GM21619 (cell line): ENCODE measurements around the gene FMNL3.

Experiments
- ATAC-seq: cut with Tn5 transposase; IDR thresholded peaks from one replicate; pipeline ENCODE4 v1.9.1; 2021; ENCODE audit not compliant: unreplicated experiment

Gene FMNL3

DNA sequence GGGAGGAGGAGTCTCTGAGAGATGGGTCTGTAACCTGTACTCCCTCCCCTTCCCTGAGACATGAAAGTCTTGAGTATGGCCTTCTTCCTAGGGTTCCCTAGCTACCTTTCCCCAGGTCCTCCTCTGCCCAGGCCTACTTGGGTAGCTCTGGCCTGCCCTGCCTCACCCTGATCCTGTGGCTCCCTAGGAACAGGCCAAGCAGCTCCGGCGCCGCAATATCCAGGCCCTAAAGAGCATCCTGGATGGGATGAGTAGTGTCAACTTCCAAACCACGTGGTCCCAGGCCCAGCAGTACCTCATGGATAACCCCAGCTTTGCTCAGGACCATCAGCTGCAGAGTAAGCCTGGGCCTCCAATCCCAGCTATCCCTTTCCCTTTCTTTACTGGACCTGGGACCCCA is 71.5 kb downstream of the FMNL3 start:
- ATAC-seq, result no peak

DNA sequence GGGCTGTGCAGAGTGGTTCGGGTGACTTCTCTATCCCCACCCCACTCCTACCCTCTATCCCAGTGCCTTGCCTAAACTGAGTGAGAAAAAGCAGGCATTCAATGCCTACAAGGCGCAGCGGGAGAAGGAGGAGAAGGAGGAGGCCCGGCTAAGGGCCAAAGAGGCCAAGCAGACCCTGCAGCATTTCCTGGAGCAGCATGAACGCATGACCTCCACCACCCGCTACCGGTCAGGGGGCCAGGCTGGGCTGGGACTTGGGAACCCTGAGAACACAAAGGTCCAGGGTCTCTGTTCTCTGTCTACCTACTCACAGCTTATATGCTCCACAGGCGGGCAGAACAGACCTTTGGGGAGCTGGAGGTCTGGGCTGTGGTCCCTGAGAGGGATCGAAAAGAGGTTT is 72.2 kb downstream of the FMNL3 start:
- no peak for ATAC-seq

DNA sequence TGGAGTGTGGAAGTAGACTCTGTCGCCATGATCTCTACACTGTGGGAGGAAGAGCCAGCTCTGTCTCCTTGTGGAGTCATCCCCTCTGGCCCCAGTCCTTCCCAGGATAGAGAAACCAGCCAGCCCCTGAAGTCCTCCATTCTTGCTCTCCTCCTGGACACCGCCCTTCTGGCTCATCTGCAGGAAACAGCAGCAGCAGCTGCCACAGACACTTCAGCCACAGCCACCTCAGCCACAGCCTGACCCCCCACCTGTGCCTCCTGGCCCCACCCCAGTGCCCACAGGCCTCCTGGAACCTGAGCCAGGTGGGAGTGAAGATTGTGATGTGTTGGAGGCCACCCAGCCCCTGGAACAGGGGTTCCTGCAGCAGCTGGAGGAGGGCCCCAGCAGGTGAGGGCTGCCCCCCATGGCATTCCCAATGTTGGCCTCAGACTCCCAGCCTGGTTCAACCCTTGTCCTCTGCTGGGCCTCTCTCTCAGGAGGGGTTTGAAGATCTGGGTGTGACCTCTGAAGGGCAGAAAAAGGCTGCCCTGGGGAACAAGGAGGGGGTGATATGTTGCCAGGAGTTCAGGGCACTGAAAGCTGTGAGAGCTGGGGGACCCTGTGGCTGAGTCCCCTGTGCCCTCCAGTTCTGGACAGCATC is 73.4 kb downstream of the FMNL3 start:
- no peak for ATAC-seq

DNA sequence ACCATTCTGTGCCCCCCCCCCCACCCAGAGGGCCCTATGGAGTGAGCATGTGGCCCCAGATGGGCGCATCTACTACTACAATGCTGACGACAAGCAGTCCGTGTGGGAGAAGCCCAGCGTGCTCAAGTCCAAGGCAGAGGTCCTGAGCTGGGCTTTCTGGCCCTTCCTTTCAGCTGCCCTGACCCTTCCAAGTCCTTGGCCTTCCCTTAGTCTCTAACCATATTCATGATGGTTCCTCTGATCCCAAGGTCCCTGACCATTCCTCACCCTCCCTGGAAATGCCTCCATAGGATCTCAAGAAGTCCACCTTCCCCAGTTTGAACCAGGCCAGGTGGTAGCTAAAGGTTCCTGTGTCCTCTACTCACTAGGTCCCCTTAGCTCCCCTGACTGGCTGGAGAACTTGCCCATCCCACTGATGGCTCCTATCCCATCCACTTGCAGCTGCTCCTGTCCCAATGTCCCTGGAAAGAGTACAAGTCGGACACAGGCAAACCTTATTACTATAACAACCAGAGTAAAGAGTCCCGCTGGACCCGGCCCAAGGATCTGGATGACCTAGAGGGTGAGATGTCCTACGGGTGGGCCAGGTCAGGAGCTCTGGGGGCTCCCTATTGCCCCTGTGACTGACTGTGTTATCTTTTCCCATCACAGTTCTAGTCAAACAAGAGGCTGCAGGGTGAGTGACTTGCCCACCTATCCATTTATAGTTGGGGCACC is 74.1 kb downstream of the FMNL3 start:
- no peak for ATAC-seq

DNA sequence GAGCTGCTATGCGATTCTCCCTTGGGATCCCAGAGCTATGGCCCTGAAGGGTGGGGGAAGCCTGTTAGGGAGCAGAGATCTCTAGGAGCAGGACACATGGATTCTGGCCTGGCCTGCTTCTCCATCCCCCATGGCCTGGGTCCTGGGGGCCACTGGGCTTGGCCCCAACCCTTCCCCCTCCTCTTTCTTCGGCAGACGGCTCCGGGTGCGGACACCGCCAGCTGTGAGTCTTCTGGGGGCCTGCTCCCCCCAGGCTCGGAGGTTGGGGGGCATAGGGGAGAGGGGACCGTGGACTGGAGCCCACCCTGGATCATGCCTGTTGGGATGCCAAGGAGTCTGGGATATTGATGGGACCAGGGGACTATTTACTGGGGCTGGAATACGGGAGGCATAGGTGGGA is 74.8 kb downstream of the FMNL3 start:
- no peak for ATAC-seq

DNA sequence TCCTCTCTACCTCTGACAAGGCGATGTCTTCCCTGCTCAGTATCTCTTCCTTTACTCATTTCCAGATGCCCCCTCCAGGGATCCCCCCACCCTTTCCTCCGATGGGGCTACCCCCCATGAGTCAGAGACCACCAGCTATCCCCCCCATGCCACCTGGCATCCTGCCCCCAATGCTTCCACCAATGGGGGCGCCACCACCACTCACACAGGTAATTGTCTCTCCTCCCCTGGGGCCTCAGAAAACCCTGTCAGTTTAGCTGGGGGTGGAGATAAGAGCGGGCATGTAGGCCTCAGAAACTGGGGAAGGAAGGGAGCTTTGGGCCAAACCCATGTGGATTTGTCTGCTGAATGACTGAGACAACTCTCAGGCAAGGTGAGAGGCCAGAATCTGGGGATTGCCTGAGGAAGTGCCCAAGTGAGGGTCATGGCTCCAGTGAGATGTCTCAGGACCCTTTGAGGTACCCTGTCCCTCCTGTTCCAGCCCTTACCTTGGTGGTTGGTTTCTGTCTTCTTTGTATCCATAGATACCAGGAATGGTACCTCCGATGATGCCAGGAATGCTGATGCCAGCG is 75.8 kb downstream of the FMNL3 start:
- ATAC-seq, result no peak

DNA sequence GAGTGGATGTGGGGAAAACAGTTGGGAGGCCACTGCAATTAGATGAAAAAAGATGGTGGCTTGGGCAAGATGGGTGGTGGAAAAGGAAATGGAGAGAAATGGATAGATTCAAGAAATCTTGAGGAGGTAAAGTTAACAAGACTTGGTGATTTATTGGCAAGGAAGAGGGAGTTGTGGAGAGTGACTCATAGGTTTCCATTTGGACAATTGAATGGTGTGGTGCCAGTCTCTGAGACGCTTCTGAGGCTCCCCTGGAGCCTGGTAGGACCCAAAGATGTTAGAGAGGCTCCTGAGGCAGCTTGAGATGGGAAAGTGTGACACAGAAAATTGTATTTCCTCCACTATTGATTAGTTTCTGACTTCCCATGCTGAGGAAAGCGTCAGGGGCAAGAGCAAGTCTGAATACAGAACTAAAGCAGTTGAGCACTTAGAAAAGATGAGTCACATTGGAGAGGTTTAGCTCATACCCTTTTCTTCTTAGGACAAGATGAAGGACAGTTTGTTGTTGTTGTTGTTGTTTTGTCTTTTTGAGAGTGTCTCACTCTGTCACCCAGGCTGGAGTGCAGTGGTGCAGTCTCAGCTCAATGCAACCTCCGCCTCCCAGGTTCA is 79.3 kb downstream of the FMNL3 start:
- no peak for ATAC-seq

DNA sequence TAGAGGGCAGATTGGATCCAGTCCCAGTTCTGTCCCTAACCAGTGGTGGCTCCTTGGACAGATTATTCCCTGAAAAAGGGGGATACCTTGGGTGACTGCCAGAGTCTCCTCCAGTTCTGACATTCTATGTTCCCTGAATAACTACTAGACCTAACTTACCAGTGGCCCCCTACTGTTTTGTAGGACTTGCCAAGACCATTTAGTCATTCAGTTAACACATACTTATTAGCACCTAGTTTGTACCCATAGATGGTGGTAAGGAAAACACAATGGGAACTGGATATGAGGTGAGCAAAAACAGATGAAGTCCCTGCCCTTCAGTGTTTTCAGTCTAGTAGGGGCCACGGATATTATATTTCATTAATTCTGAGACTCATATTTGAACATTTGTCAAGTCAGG is 80.4 kb downstream of the FMNL3 start:
- ATAC-seq, result no peak

DNA sequence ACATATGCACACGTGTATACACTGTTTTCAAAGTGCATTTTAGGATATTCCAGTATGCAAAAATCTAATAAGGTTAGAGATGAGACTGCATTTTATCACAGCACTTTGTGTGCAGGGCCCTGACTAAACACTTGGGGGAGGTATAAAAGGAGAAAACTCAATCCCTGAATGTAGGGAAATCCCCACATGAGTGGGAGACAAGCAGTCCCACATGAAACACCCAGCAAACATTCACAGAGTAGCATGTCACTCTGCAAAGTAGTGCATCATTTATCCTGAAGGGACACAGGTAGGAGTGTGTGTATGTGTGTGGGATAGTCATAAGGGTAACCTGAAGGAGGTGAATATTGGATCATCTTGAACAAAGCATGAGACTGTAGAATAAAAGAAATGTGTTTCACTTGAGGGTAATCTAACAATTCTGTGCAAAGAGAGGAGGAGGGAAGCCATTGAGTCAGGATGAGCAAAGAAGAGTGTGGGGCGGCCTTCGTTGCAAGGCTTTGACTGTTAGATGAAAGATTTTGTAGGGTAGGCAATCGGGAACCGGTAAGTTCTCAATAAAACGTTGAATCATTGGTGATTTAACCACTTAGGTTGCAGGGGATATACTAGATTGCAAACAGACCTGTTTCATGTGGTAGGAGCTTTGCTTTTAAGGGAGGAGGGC is 80.9 kb downstream of the FMNL3 start:
- no peak for ATAC-seq

DNA sequence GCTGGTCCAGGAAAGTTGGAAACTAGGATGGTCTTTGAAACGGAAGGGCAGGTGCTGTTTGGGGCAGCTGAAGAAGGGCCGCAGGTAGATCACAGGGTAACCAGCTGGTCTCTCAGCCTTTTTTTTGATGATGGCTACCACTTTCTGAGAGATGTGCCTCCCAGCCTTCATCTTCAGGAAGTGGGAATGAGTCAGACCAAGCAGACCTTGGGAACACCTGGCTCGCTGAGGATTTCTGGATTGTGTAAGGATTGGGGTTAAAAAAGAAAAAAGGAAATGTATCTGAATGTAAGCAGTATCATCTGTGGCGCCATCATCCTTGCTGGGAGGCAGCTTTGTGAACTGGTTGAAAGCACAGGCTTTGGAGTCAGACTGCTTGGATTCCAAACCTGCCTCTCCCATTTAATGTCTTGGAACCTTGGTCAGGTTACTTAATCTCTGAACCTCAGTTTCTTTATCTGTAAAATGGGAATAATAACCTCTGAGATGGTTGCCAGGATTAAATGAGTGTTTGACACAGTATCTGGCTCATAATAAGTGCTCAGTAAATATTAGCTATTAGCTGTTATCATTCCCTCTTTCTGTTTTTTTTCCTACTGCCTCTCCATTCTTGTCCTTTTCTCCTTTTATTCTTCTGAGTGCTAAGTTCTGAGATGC is 82.2 kb downstream of the FMNL3 start:
- no peak for ATAC-seq

DNA sequence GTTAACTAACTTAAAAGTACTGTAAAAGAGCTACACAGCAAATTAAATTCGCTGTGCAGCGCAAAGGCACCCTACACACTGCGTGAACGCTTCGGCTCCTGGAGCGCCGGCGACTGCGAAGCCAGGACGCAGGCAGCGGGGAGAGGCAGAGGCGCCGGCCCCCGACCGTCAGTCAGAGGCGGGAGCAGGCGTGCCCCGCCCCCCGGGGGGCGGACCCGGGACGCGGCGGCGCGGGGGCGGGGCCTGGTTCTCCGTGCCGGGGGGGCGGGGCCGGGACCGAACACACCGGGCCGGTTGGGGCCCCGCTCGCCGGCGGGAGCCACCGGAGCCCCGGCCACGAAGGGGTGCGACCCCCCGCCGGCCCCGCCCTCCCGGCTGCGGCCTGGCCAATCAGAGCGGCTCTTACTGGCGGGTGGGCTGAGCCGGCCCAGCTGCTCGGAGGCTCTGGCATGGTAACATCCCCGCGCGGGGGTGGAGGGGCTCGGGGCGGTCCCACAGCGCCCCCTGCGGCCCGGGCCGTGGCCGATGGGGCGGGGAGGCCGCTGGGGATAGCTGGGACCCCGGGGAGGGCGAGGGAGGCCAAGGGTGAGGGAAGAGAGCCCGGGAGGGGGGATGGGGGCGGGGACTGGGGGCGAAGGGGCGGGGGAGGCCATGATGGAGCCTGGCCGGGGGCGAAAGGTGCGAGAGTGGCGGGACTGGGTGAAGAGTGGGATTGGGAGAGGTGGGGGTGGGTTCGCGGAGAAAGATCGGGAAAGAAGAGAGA is 83.9 kb downstream of the FMNL3 start, which contains the start of gene PRPF40B:
PRPF40B (plus strand) TSS at position 420 of the 763 bp plus-strand sequence; CDS start at position 450, 30 bp downstream.
- peak; percentile 59 for ATAC-seq

DNA sequence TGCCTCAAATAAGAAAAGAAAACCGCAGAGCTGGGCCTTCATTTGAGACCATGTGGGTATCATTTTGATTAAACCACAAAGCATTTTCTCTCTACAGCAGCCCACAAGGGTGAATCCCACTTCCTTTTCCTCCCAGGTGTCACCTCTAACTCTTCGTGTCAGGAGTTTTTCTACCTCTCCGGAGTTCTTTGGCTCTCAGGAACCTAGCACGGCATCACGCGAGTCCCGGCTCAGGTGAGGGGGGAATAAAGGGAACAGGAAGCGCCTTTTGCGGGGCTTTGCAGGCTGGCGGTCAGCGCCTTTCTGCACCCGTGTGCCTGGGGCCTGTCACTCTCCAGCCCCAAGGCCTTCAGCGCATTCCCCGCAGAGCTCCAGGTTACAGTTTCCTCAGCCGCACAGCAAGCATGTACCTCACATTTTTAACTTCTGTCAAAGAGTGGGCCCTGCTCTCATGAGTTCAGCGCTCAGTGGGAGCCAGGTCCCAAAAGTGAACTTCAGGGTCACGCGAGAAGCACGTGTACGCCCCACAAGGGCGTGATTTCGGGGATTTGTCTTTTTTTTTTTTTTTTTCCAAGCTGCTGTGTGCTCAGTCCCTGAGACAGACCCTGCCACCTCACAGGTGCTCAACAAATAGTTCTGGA is 84.6 kb downstream of the FMNL3 start:
- peak; percentile 25 for ATAC-seq

DNA sequence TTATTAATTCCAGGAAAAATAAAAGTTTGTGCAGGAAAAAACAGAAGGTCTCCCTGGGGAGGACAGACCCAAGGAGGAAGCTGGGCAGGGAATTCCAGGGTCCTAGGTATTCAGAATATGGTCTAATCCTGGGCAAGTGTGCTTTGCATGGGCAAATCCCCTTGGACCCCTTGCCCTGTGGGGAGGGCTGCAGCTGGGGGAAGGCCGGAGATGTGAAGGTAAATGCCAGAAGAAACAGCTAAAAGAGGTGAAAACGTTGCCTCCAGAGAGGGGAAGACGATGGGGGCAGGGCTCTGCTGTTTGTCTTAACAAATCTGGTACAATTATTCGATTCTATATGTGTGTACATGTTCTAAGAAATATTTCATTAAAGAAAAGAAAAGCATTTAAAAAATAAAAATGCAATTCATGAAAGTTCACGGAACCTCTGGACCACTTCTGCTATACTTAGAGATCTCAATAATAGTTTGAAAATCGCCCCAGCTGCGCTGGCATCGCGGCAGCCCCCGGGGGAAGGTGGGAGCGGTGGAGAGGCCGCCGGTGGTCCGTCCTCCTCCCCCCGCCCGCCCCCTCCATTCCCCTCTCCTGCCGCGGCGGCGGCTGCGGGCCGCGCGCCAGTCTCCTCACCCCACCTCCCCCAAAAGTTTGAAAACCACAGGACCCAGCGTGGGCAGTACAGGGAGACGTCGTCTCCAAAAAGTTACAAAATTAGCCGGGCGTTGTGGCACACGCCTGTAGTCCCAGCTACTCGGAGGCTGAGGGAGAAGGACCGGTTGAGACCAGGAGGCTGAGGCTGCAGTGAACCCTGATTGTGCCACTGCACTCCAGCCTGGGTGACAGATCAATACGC is 85.3 kb downstream of the FMNL3 start:
- no peak for ATAC-seq

DNA sequence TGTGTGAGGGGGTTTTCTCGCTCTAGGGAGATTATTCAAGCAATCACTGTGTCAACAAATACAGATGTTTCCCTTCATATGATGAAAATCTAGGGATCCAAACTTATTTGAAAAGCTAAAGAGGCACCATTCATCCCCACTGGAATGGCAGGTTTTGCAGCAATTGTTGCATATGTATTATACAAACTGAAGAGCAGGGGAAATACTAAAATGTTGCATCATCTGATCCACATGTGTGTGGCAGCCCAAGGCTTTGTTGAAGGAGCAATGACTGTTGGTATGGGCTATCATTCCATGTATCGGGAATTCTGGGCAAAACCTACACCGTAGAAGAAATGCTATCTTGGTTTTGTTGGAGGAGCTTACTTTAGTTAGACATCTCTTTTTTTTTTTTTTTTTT is 87.9 kb downstream of the FMNL3 start:
- ATAC-seq, result no peak

DNA sequence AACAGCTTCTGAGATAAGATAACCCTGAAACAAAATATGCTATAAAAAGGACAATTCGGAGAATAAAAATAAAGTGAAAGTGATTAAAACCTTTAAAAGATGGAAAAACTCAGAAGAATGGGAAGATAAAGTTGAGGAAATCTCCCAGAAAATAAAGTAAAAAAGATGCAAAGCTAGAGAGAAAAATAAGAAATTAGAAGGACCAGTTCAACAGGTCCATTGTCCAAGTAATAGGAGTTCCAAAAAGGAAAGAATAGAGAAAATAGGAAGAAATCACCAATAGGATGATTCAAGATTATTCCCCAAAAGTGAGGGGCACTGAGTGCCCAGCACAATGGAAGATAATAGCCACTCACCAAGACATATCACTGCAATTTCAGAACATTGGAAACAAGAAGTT is 88.6 kb downstream of the FMNL3 start:
- ATAC-seq, result no peak

DNA sequence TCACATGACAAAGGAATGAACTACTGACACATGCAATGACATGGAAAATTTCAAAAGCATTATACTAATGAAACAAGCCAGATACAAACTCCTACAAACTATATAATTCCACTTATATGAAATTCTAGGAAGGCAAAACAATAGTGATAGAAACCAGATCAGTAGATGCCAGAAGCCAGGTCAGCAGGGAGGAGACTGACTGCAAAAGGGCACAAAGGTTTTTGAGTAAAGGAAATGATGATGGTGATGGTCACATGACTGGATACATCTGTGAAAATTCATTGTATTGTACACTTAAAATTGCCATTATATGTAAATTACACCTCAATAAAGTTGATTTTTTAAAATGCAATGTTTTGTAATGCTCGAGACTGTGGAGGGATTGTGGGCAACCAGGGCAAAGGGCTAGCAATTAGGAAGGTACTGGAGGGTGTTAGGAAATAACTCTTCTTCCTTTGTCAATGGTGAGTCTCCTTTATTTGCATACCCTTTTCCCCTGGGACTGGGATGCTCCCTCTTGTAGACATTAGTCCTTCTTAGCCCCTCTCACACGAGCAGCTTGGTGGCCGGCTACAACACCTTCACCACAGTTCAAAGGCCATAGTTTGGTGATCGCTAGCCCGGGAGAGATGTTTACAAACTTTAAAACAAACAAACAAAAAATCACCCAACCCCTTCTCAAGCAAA is 90.5 kb downstream of the FMNL3 start:
- ATAC-seq, result no peak

DNA sequence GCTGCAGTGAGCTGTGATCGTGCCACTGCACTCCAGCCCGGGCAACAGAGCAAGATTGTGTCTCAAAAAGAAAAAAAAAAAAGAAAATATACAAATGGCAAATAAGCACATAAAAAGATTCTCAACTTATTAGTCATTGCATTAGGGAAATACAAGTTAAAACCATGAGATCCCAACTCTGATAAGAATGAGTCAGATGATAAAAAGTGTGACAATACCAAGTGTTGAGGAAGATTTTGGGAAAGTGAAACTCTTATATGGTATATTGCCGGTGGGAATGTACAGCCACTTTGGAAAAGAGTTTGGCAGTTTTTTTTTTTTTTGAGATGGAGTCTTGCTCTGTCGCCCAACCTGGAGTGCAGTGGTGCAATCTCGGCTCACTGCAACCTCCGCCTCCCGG is 91.5 kb downstream of the FMNL3 start:
- ATAC-seq, result no peak

DNA sequence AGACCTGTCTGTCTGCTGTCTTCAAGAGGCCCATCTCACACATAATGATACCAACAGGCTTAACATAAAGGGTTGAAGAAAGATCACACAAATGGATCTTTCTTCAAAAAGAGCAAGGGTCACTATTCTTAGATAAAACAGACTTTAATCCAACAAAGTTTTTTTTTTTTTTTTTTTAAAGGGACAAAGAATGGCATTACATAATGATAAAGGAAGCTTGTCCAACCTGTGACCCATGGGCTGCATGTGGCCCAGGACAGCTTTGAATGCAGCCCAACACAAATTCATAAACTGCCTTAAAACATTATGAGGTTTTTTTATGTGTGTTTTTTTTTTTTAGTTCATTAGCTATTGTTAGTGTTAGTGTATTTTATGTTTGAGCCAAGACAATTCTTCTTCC is 95.0 kb downstream of the FMNL3 start:
- no peak for ATAC-seq
